Activated T-cell treated with anti-CD3 and anti-CD28 coated beads for 24 hours (primary cell): Measurements from ENCODE around the gene FGF8.
"Not testable (repeated sequence)": the region's sequence is repeated elsewhere in the genome, so short reads cannot be mapped to it uniquely, and the experiment has no call there.

Source experiments
- DNase-seq: peaks from one replicate; pipeline ENCODE4 v3.0.0-alpha.2; 2020; ENCODE audit warnings: low read depth

FGF8 gene

GRCh38 chr10:101775273-101776160 lies at the start of gene FGF8:
FGF8 (minus strand) TSS chr10:101776114; CDS start chr10:101775900, 214 bp downstream.
- DNase-seq, result no peak

- no peak for DNase-seq
Measured at GRCh38 chr10:101824736-101825135, 48.8 kb upstream of the FGF8 start.

- no peak for DNase-seq
Measured at GRCh38 chr10:101818872-101819633, 43.1 kb upstream of the FGF8 start.

GRCh38 chr10:101818119-101818871 lies 42.4 kb upstream of the FGF8 start, which contains the start of gene OGA:
OGA (minus strand) TSS chr10:101818444; CDS start chr10:101818022, 422 bp downstream.
- DNase-seq, result peak; percentile 96

GRCh38 chr10:101817337-101818118 lies 41.6 kb upstream of the FGF8 start:
- DNase-seq, result peak; percentile 32

GRCh38 chr10:101816913-101817336 lies 41.0 kb upstream of the FGF8 start:
- no peak for DNase-seq

GRCh38 chr10:101816376-101816775 lies 40.5 kb upstream of the FGF8 start:
- DNase-seq, result no peak

- DNase-seq, result no peak
Measured at GRCh38 chr10:101814466-101815071, 38.7 kb upstream of the FGF8 start.

- no peak for DNase-seq
Measured at GRCh38 chr10:101812606-101813005, 36.7 kb upstream of the FGF8 start.

GRCh38 chr10:101807158-101807557 lies 31.2 kb upstream of the FGF8 start:
- no peak for DNase-seq

- DNase-seq, result no peak
Measured at GRCh38 chr10:101803511-101803910, 27.6 kb upstream of the FGF8 start.

GRCh38 chr10:101797403-101798059 lies 21.6 kb upstream of the FGF8 start:
- DNase-seq, result no peak

GRCh38 chr10:101793526-101793925 lies 17.6 kb upstream of the FGF8 start:
- DNase-seq, result no peak

- DNase-seq, result no peak
Measured at GRCh38 chr10:101789686-101790085, 13.8 kb upstream of the FGF8 start.

GRCh38 chr10:101789231-101789630 lies 13.3 kb upstream of the FGF8 start:
- not testable (repeated sequence) for DNase-seq

- DNase-seq, result no peak
Measured at GRCh38 chr10:101785801-101786200, 9.9 kb upstream of the FGF8 start.

GRCh38 chr10:101784558-101784957 lies 8.6 kb upstream of the FGF8 start:
- DNase-seq, result no peak

- DNase-seq, result no peak
Measured at GRCh38 chr10:101783736-101784118, 7.8 kb upstream of the FGF8 start.

- DNase-seq, result peak; percentile 86
Measured at GRCh38 chr10:101782811-101783735, 7.2 kb upstream of the FGF8 start, which contains the start of gene NPM3. NPM3 (minus strand) TSS chr10:101783446; CDS start chr10:101783390, 56 bp downstream.
